K562 (cell line): Measurements from ENCODE around the gene METTL18. TPM values are rescaled to one million over a fixed set of nuclear protein-coding genes. Genes with fewer than 3 reads are reported as not detected.

Source experiments
- CHD1 ChIP-seq: fragments of 200-600 bp; sonication (generic); IDR thresholded peaks from one replicate; pipeline ENCODE4 v1.6.1; 2012; ENCODE audit warnings: mild to moderate bottlenecking, moderate library complexity, low read length, inconsistent platforms
- CREB3L1 ChIP-seq: fragments of 450-650 bp; IDR thresholded peaks from 2 replicates; pipeline ENCODE4 v1.6.1; 2014; ENCODE audit warnings: low read depth, mild to moderate bottlenecking, moderate library complexity, borderline replicate concordance
- ERF ChIP-seq: fragments of 450-650 bp; formaldehyde crosslinking; IDR thresholded peaks from 2 replicates; pipeline ENCODE4 v1.4.0; 2020; ENCODE audit warnings: mild to moderate bottlenecking, mixed read lengths
- HEY1 ChIP-seq: fragments of 250-450 bp; sonication (Bioruptor Pico); IDR thresholded peaks from 2 replicates; pipeline ENCODE4 v1.5.0; 2020; ENCODE audit warnings: mild to moderate bottlenecking, moderate library complexity, borderline replicate concordance
- HMBOX1 ChIP-seq: sonication (generic); IDR thresholded peaks from 2 replicates; pipeline ENCODE4 v1.6.1; 2016
- MAZ ChIP-seq, 2 experiments: fragments of 450-650 bp in 1 of 2; sonication (generic) in 1 of 2; formaldehyde crosslinking; IDR thresholded peaks in 1 of 2; conservative IDR thresholded peaks in 1 of 2; 2 replicates each; pipeline versions ENCODE4 v1.4.0 to v1.5.0; 2020; ENCODE audit warnings: mild to moderate bottlenecking in 1 of 2, missing genetic modification reagents in 1 of 2
- NFYB ChIP-seq: IDR thresholded peaks from 2 replicates; pipeline ENCODE4 v1.6.1; 2011; ENCODE audit warnings: mild to moderate bottlenecking, moderate library complexity; ENCODE audit not compliant: insufficient read length; ENCODE audit errors: extremely low read depth
- PREB ChIP-seq: sonication (generic); formaldehyde crosslinking; IDR thresholded peaks from 2 replicates; pipeline ENCODE4 v1.8.1; 2023; ENCODE audit warnings: mild to moderate bottlenecking, missing genetic modification reagents
- RBM14 ChIP-seq: fragments of 200-400 bp; formaldehyde crosslinking; IDR thresholded peaks from 2 replicates; pipeline ENCODE4 v1.6.1; 2018; ENCODE audit warnings: low read depth, mild to moderate bottlenecking, low read length, moderate library complexity, borderline replicate concordance; ENCODE audit not compliant: insufficient read depth
- RFX7 ChIP-seq: fragments of 250-450 bp; sonication (Bioruptor Pico); IDR thresholded peaks from 2 replicates; pipeline ENCODE4 v1.5.1; 2021; ENCODE audit warnings: mild to moderate bottlenecking
- SAFB2 ChIP-seq: fragments of 200-400 bp; formaldehyde crosslinking; IDR thresholded peaks from 2 replicates; pipeline ENCODE4 v1.6.1; 2018; ENCODE audit warnings: borderline replicate concordance, low read length, low read depth, moderate library complexity; ENCODE audit not compliant: severe bottlenecking
- SRSF9 ChIP-seq: fragments of 200-400 bp; formaldehyde crosslinking; IDR thresholded peaks from 2 replicates; pipeline ENCODE4 v1.6.1; 2017; ENCODE audit warnings: low read depth, low read length, borderline replicate concordance
- TFAP4 ChIP-seq: sonication (generic); formaldehyde crosslinking; IDR thresholded peaks from 2 replicates; pipeline ENCODE4 v1.8.0; 2022; ENCODE audit warnings: missing genetic modification reagents, mild to moderate bottlenecking, moderate library complexity, borderline replicate concordance
- USF2 ChIP-seq: sonication (generic); formaldehyde crosslinking; IDR thresholded peaks from 2 replicates; pipeline ENCODE4 v1.5.0; 2020; ENCODE audit warnings: missing genetic modification reagents
- XRCC3 ChIP-seq: fragments of 450-650 bp; IDR thresholded peaks from 2 replicates; pipeline ENCODE4 v1.6.1; 2017; ENCODE audit warnings: mild to moderate bottlenecking, moderate library complexity
- ZFP30 ChIP-seq: fragments of 250-450 bp; sonication (Bioruptor Pico); IDR thresholded peaks from 2 replicates; pipeline ENCODE4 v1.8.0; 2022; ENCODE audit warnings: moderate library complexity, mild to moderate bottlenecking, inconsistent platforms, borderline replicate concordance
- ZFP36 ChIP-seq: fragments of 150-350 bp; IDR thresholded peaks from 2 replicates; pipeline ENCODE4 v1.6.1; 2018; ENCODE audit warnings: low read length, low read depth; ENCODE audit not compliant: partially characterized antibody
- ZKSCAN1 ChIP-seq: fragments of 150-350 bp; IDR thresholded peaks from 2 replicates; pipeline ENCODE4 v1.6.1; 2016; ENCODE audit warnings: low read depth, low read length
- ZNF239 ChIP-seq: fragments of 250-450 bp; sonication (Bioruptor Pico); IDR thresholded peaks from 2 replicates; pipeline ENCODE4 v1.4.0; 2020; ENCODE audit warnings: mild to moderate bottlenecking
- ZNF253 ChIP-seq: fragments of 250-450 bp; sonication (Bioruptor Pico); conservative IDR thresholded peaks from 2 replicates; pipeline ENCODE4 v1.6.1; 2021; ENCODE audit warnings: mild to moderate bottlenecking
- ZNF274 ChIP-seq: IDR thresholded peaks from 2 replicates; pipeline ENCODE4 v1.6.1; 2011; ENCODE audit warnings: low read depth, mild to moderate bottlenecking, low read length, moderate library complexity, borderline replicate concordance
- ZNF668 ChIP-seq: fragments of 250-450 bp; sonication (Bioruptor Pico); IDR thresholded peaks from 2 replicates; pipeline ENCODE4 v1.8.0; 2022; ENCODE audit warnings: mild to moderate bottlenecking, inconsistent platforms
- polyA plus RNA-seq, 8 experiments: library from polyadenylated mRNA; depleted of rRNA in 4 of 8; stranded (reverse) in 5 of 8; unstranded in 3 of 8; fragments of >200 nt; fragmentation: Nextera tagmentation in 2 of 8; fragmentation: Illumina TruSeq in 1 of 8; extraction: Ambion mirVana in 2 of 8; extraction: Trizol in 1 of 8; gene quantifications; 2 replicates each; pipeline versions ENCODE4 v1.2.1 to v1.2.3, GENCODE V29; 2011 to 2014; ENCODE audit warnings: inconsistent platforms in 1 of 8, missing spikeins in 1 of 8
- total RNA-seq, 7 experiments: library from RNA; depleted of rRNA in 6 of 7; stranded (reverse); fragments of >200 nt in 6 of 7; fragmentation: Illumina TruSeq in 2 of 7; extraction: Trizol in 2 of 7; gene quantifications; 2 replicates each; pipeline versions ENCODE4 v1.2.1 to v1.2.3, GENCODE V29; 2011 to 2021; ENCODE audit warnings: low replicate concordance in 1 of 7

Gene METTL18
- total and polyA plus RNA-seq, 9 of the 15 experiments (the other 6 are each of a cell fraction or from before 2014, with no cell fraction given): 9.5 to 40.2 (median 14.7) TPM

GRCh38 chr1:169794530-169795416 is at the start of gene METTL18 (continued):
- TF ChIP-seq HMBOX1 (no peak), XRCC3 (no peak), SRSF9 (no peak), ZNF239 (CRISPR knock-in tag) (no peak), TFAP4 (CRISPR knock-in tag) (peak; percentile 88), ZFP36 (no peak), CHD1 (no peak), USF2 (no peak), CREB3L1 (peak; percentile 96), PREB (CRISPR knock-in tag) (0 out of 2 replicates have a peak, but pooled peaks have one; percentile 58), ZNF253 (CRISPR knock-in tag) (no peak), ZKSCAN1 (no peak), HEY1 (CRISPR knock-in tag) (no peak), MAZ (CRISPR knock-in tag; conservative IDR thresholded peaks at IDR 0.05 in 1 of 2, IDR thresholded peaks at IDR 0.05 in 1 of 2) (no peak; a peak in 2 of 4 replicates), ZNF274 (no peak), RBM14 (no peak), SAFB2 (no peak), NFYB (no peak), ERF (CRISPR knock-in tag) (no peak), ZNF668 (CRISPR knock-in tag) (no peak), ZFP30 (CRISPR knock-in tag) (no peak), RFX7 (CRISPR knock-in tag) (no peak)
